Measurements from ENCODE around the gene FADS1.

The FADS1 gene

GRCh38 chr11:61791737-61792309 lies 25.0 kb downstream of the FADS1 start:
- DNase-seq: peak; percentile 52 to 77
- Histone ChIP-seq H3K9me3 (no peaks in the 10 kb centered on the region), H3K27me3 (no peaks in the 10 kb centered on the region), H3K36me3 (peaks cover 32 to 48% (median 37%) of the 10 kb centered on the region in 3 donors), H3K4me3 (peak overlapping the region; percentile 71 to 77), H3K27ac (peak overlapping the region; percentile 88 to 89), H3K4me1 (peaks cover 0 to 25% (median 18%) of the 10 kb centered on the region in 4 donors)
- TF ChIP-seq, protein P1, sequence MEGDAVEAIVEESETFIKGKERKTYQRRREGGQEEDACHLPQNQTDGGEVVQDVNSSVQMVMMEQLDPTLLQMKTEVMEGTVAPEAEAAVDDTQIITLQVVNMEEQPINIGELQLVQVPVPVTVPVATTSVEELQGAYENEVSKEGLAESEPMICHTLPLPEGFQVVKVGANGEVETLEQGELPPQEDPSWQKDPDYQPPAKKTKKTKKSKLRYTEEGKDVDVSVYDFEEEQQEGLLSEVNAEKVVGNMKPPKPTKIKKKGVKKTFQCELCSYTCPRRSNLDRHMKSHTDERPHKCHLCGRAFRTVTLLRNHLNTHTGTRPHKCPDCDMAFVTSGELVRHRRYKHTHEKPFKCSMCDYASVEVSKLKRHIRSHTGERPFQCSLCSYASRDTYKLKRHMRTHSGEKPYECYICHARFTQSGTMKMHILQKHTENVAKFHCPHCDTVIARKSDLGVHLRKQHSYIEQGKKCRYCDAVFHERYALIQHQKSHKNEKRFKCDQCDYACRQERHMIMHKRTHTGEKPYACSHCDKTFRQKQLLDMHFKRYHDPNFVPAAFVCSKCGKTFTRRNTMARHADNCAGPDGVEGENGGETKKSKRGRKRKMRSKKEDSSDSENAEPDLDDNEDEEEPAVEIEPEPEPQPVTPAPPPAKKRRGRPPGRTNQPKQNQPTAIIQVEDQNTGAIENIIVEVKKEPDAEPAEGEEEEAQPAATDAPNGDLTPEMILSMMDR (IDR thresholded peaks at IDR 0.05): no peak
- intact Hi-C loops (cut with DNase I; ENCODE audit: low total_unique reads): loop anchor here (10.0 kb wide), 1 partner anchor 313 kb away; no protein-coding TSS in a partner anchor

DNA sequence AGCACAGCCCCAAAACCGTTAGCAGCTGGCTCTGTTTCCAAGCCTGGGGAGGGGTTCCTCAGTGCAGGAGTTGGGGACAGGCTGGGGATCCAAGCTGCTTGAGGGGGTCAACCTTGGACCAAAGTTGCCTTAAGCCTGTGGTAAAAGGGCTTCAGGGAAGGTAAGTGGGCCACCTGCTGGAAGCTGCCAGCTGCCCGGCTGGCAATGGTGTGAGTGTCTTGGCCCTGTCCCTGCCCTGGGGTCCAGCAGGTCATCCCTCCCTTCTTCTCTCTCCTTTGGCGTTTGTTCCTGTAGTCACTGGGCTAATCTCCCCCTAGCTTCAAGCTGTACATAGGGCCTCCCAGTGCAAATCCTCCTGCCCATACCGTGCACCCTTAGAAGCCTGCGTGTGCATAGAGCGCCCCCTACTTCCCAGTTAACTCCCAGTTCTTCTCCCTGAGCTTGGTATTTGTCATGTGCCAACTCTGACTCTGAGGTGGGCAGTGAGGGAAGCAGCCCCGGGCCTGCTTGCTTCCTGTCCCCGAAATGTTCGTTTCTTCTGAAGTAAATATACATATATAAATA lies 28.8 kb downstream of the FADS1 start:
- Histone ChIP-seq H3K36me3 (peaks cover 32 to 74% (median 64%) of the 10 kb centered on the region in 3 donors), H3K4me3 (no peak overlapping the region), H3K27me3 (no peaks in the 10 kb centered on the region), H3K4me1 (peaks cover 0 to 16% (median 11%) of the 10 kb centered on the region in 4 donors), H3K9me3 (no peaks in the 10 kb centered on the region), H3K27ac (no peak overlapping the region)
- no peak for DNase-seq
- intact Hi-C loops (cut with DNase I; ENCODE audit: low total_unique reads): no loop called here
- TF ChIP-seq, protein P1 (IDR thresholded peaks at IDR 0.05): no peak

DNA sequence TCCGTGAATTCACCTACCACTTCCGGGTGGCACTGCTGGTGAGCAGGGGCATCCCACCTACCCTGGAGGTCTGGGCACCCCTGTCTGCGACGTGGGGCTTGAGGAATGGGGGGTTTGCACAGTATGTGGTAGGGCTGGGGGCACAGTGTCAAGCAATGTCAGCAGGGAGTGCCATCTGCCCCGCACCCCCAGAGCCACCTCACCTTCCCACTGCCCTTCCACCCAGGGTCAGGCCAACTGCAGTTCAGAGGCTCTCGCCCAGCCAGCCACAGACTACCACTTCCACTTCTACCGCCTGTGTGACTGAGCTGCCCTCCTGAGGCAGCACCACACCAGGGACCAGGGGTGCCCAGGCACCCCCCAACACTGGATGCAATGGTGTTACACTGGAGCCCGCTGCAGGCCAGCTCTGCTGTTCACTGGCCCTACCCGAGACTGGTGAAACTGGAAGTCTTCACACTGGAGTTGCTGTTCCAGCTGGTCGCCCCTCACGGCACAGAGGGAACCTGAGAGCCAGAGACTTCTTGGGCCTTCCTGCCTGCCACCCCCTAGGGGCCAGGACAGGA lies 30.9 kb downstream of the FADS1 start:
- DNase-seq: no peak
- TF ChIP-seq, protein P1 (IDR thresholded peaks at IDR 0.05): no peak
- peaks cover 32 to 74% (median 64%) of the 10 kb centered on the region in 3 donors for H3K36me3 ChIP-seq
- intact Hi-C loops (cut with DNase I; ENCODE audit: low total_unique reads): no loop called here
- peaks cover 0 to 2% (median 1%) of the 10 kb centered on the region in 4 donors for H3K4me1 ChIP-seq
- no peaks in the 10 kb centered on the region for H3K27me3 ChIP-seq
- H3K27ac ChIP-seq: no peak overlapping the region
- no peaks in the 10 kb centered on the region for H3K9me3 ChIP-seq
- H3K4me3 ChIP-seq: no peak overlapping the region

GRCh38 chr11:61784506-61784805 lies 32.3 kb downstream of the FADS1 start:
- intact Hi-C loops (cut with DNase I; ENCODE audit: low total_unique reads): no loop called here
- Histone ChIP-seq H3K4me1 (no peaks in the 10 kb centered on the region), H3K9me3 (no peaks in the 10 kb centered on the region), H3K36me3 (peaks cover 23 to 63% (median 53%) of the 10 kb centered on the region in 3 donors), H3K4me3 (no peak overlapping the region), H3K27me3 (no peaks in the 10 kb centered on the region), H3K27ac (no peak overlapping the region)
- TF ChIP-seq, protein P1 (IDR thresholded peaks at IDR 0.05): no peak
- DNase-seq: no peak

GRCh38 chr11:61783717-61784505 lies 32.9 kb downstream of the FADS1 start:
- DNase-seq: no peak
- Histone ChIP-seq H3K27ac (no peak overlapping the region), H3K27me3 (no peaks in the 10 kb centered on the region), H3K4me3 (no peak overlapping the region), H3K9me3 (no peaks in the 10 kb centered on the region), H3K36me3 (peaks cover 18 to 57% (median 48%) of the 10 kb centered on the region in 3 donors), H3K4me1 (no peaks in the 10 kb centered on the region)
- TF ChIP-seq, protein P1 (IDR thresholded peaks at IDR 0.05): no peak
- intact Hi-C loops (cut with DNase I; ENCODE audit: low total_unique reads): no loop called here

All from tibial artery (tissue), 4 donors.